LNCaP clone FGC (cell line): Measurements from ENCODE around the gene UBL5.

ENCODE experiments used
- DNase-seq: peaks from one replicate; pipeline ENCODE4 v3.0.0-alpha.2; 2011; ENCODE audit warnings: low read depth
- H3K4me3 ChIP-seq: 2 replicates; pipeline ENCODE4 v1.5.1; 2011; ENCODE audit warnings: mild to moderate bottlenecking, low read depth, low read length, control low read depth
- TF ChIP-seq, protein P1 (sequence below): IDR thresholded peaks from 2 replicates; pipeline ENCODE4 v1.5.1; 2012; ENCODE audit warnings: mild to moderate bottlenecking; ENCODE audit not compliant: control insufficient read depth, insufficient read depth; ENCODE audit errors: extremely low read depth

UBL5 gene

DNA sequence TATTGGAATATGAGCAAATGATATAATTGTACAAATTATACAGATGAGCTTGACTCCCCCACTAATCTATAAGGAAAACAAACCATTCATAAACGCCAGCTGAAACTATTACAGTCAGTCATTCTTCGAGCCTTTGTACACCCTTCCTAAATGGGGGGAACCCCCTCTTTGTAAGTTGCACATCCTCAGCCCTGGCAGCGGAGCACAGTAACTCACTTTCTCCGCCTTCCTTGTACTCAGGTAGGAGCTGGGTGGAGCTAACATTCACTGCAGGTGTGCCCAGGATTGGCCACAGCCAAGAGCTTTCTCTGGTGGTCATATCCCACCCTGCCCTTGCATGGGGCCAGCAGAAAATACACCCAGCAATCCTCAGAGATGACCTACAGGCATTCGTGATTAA is 36.0 kb downstream of the UBL5 start:
- no peak overlapping the region for H3K4me3 ChIP-seq
- no peak for DNase-seq
- TF ChIP-seq, protein P1, sequence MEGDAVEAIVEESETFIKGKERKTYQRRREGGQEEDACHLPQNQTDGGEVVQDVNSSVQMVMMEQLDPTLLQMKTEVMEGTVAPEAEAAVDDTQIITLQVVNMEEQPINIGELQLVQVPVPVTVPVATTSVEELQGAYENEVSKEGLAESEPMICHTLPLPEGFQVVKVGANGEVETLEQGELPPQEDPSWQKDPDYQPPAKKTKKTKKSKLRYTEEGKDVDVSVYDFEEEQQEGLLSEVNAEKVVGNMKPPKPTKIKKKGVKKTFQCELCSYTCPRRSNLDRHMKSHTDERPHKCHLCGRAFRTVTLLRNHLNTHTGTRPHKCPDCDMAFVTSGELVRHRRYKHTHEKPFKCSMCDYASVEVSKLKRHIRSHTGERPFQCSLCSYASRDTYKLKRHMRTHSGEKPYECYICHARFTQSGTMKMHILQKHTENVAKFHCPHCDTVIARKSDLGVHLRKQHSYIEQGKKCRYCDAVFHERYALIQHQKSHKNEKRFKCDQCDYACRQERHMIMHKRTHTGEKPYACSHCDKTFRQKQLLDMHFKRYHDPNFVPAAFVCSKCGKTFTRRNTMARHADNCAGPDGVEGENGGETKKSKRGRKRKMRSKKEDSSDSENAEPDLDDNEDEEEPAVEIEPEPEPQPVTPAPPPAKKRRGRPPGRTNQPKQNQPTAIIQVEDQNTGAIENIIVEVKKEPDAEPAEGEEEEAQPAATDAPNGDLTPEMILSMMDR: no peak

DNA sequence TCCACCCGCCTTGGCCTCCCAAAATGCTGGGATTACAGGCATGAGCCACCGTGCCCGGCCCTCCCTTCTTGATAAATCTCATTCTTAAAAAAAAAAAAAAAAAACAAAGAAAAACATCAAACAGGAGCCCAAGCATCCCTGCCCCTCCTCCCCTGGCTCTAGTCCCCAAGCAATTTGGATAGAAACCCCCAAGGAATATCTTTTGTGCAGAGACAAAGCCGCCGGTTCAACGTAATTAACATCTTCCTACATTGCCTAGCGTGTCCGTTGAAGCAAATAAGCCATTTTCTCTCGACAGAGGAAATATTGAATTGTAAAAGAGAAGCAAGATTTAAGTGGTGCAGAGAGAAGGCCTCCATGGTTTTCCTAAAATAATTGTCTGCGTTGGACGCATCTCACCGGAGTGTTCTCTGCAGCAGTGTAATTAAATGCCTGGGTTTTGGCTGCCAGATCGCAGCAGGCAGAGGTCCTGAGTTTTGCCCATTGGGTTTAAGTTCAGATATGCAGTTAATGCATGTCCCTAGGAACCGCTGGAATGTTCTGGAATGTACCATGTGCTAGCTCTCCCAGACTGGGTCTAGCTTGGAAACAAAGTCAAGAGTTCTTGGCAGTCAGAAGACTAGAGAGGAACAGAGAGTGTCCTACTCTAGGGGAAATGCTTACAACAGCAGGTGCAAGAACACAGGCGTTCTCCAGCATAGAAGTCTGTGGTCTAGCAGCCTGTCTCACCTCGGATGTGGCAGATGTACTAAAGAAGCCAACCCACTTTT is 38.2 kb downstream of the UBL5 start:
- H3K4me3 ChIP-seq: no peak overlapping the region
- DNase-seq: no peak
- TF ChIP-seq, protein P1: no peak

DNA sequence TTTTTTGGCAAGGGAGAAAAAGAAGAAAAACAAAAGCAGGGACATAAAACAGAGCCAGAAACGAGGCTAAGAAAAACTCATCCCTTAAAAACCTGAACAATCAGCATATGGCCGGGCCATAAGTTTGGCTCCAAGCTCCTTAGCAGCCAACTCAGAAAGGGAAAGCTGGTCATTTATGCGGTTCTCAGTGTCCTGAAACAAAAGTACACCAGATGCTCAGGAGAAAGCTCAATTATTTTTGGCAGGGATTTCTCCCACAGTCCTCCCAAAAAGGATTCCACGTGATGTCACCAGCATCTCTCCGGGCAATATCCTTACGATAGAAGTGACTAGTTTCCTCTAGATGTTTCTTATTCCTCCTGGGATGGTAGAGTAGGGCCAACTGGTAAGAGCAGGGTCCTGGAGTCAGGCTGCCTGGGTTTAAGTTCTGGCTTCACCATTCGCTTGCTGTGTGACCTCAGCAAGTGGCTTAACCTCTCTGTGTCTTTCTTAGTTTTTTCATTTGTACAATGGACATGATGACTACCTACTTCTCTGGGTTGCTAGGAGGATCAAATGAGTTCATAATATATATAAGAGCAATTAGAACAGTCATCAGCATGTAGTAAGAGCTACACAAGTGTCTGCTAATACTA is 41.4 kb downstream of the UBL5 start:
- TF ChIP-seq, protein P1: no peak
- DNase-seq: no peak
- H3K4me3 ChIP-seq: no peak overlapping the region

DNA sequence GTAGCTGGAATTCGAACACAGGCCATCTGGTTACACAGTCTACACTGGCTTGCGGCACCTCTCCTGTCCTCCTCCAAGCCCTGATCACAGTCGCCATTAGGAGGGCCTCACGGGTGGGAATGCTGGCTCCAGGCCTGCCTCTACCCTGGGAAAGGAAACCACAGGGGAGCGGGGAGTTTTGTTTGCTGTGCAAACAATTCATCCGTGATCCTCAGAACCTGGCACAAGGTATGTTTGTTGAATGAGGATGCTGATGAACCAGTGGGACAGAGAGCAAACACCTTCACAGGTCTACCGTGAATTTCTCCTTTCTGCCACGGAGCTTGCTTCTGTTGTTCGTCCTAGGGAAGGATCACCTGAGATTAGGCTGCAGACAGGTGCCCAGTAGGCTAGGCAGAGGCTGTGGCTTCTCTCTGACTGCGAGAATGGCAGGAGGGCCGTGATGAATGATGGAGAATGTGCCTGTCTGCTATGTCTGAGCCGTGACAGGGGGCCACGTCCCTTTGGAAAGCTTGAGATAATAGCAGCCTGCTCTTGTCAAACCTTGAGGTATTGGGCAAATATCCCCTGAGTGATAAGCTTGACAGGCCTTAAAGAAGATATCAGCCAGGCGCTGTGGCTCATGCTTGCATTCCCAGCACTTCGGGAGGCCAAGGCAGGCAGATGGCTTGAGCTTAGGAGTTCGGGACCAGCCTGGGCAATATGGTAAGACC is 44.1 kb downstream of the UBL5 start:
- H3K4me3 ChIP-seq: no peak overlapping the region
- DNase-seq: peak; percentile 88
- TF ChIP-seq, protein P1: no peak

DNA sequence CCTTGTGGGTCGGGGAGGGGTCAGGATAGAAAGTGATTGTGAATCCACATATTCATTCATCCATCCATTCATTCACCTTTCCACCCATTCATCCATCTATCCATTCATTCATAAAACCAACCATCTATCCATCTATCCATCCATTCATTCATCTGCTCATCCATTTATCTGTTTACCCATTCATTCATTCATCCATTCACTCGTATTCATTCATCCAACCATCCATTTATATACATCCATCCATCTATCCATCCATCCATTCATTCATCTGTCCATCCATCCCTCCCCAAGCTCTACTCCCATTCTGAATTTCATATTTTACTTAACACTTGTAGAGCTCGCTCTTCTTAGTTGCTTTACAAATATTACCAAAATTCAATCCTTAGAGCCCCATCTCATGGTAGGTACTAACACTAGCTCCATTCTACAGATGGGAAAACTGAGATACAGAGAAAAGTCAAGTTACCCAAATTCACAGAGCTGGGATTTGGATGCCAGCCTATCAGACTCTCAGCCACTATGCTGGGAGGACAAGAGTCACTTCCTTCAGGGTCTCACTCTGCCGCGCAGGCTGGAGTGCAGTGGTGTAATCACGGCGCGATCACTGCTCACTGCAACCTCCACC is 45.0 kb downstream of the UBL5 start:
- no peak overlapping the region for H3K4me3 ChIP-seq
- no peak for DNase-seq
- TF ChIP-seq, protein P1: no peak

DNA sequence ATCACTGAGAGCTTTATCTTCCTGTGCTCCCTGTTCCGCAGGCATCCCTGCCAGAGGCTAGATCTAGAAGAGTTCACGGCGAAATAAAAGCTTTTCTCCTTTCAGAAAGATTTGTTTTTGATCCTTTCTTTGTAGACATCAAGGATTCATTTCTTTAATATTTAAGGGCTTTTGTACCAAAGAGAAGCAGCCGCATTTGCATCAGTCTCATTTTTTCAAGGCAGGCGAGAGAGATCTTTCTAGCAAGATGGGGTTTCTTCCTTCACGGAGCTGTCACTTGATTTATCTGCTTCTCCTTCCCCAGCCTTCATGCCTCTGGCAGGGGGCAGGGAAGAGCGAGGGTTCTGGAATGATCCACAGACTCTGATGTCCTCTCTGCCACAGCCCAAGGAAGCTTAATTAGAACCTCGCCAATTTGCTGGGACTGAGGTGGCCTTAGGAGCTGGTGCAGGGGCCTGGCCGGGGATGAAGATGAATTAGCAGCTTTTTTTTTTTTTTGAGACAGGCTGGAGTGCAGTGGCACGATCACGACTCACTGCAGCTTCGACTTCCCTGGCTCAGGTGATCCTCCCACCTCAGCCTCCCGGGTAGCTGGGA is 47.4 kb downstream of the UBL5 start:
- no peak overlapping the region for H3K4me3 ChIP-seq
- no peak for DNase-seq
- TF ChIP-seq, protein P1: no peak
